Measurements from ENCODE around the gene PSMD3. TPM values are rescaled to one million over a fixed set of nuclear protein-coding genes. Genes with fewer than 3 reads are reported as not detected.

The PSMD3 gene
- total and polyA plus RNA-seq, 9 of the 15 experiments (the other 6 are each of a cell fraction or from before 2014, with no cell fraction given), result 2.0 to 251 (median 135) TPM

GRCh38 chr17:39953471-39953888, 27.1 kb upstream of the PSMD3 start (continued):
- no peak for TF ChIP-seq SNAPC5 (CRISPR knock-in tag; IDR thresholded peaks at IDR 0.05)
- TF ChIP-seq ARID3B (CRISPR knock-in tag; IDR thresholded peaks at IDR 0.05; ENCODE audit: borderline replicate concordance), result no peak
- TF ChIP-seq MTF1 (CRISPR knock-in tag; IDR thresholded peaks at IDR 0.05; ENCODE audit: borderline replicate concordance), result no peak
- TF ChIP-seq SRSF3 (IDR thresholded peaks at IDR 0.05; ENCODE audit: insufficient read depth, low read length), result no peak
- peak; percentile 45; the same call in 1 of the 2 replicates for TF ChIP-seq CTBP1 (IDR thresholded peaks at IDR 0.05; ENCODE audit: borderline replicate concordance)
- no peak for TF ChIP-seq THRAP3 (IDR thresholded peaks at IDR 0.05; ENCODE audit: borderline replicate concordance)
- TF ChIP-seq, protein P1, sequence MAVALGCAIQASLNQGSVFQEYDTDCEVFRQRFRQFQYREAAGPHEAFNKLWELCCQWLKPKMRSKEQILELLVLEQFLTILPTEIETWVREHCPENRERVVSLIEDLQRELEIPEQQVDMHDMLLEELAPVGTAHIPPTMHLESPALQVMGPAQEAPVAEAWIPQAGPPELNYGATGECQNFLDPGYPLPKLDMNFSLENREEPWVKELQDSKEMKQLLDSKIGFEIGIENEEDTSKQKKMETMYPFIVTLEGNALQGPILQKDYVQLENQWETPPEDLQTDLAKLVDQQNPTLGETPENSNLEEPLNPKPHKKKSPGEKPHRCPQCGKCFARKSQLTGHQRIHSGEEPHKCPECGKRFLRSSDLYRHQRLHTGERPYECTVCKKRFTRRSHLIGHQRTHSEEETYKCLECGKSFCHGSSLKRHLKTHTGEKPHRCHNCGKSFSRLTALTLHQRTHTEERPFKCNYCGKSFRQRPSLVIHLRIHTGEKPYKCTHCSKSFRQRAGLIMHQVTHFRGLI (CRISPR knock-in tag; IDR thresholded peaks at IDR 0.05), result no peak
- TF ChIP-seq MGA (IDR thresholded peaks at IDR 0.05), result no peak
- peak; percentile 35; the same call in 1 of the 2 replicates for TF ChIP-seq DPF2 (IDR thresholded peaks at IDR 0.05)
- no peak for TF ChIP-seq ZEB2 (IDR thresholded peaks at IDR 0.05)
- no peak for TF ChIP-seq MEF2A (IDR thresholded peaks at IDR 0.05; ENCODE audit: control insufficient read depth, low read depth, low read length)
- TF ChIP-seq KDM5B (IDR thresholded peaks at IDR 0.05; ENCODE audit: insufficient replicate concordance, low read depth, low read length), result peak; percentile 30
- TF ChIP-seq CCNT2 (IDR thresholded peaks at IDR 0.05; ENCODE audit: borderline replicate concordance, extremely low read depth, insufficient read length, low read depth, low read length), result no peak

Measured in K562 (cell line).